GM19397 (cell line): ENCODE data around the gene PACRG.

Source experiments
- ATAC-seq: cut with Tn5 transposase; IDR thresholded peaks from one replicate; pipeline ENCODE4 v1.9.1; 2021; ENCODE audit warnings: mild to moderate bottlenecking, moderate library complexity; ENCODE audit not compliant: unreplicated experiment

The PACRG gene

DNA sequence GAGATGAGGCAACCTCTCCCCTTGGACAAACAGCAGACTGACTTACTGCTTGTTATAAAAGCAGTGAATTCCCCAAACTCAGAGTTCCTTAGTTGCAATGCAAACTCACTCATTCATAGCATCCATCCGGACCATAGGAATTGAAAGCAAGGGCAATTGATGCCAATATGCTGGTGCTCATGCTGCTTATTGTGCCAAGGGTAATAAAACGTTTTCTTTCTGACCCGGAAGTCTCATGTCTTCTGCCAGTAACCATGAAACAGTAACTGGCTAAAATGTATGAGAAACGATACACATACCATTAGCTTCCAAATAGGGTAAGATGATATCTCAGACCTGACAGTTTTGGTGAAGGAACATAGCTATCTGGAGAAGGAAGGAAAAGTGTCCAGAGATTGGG is 18.3 kb upstream of the PACRG start:
- no peak for ATAC-seq

DNA sequence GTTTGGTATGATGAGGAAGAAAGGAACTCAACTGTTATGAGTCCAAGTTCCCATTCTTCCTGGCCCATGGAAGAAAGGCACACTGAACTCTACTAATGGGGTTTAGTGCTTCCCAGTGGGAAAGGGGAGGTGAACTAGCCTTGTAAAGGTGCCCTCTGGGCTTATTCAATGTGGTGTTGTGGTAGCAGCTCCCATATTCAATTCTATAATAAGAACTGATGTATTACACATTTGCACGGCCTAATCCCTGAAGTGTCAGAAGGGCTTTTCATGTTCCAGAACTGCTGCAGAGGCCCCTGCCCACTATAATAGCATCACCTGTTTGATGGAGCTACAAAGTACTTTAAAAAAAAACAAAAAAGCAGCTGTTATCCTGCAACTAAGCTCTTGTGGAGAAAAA is 17.4 kb upstream of the PACRG start:
- ATAC-seq = no peak

DNA sequence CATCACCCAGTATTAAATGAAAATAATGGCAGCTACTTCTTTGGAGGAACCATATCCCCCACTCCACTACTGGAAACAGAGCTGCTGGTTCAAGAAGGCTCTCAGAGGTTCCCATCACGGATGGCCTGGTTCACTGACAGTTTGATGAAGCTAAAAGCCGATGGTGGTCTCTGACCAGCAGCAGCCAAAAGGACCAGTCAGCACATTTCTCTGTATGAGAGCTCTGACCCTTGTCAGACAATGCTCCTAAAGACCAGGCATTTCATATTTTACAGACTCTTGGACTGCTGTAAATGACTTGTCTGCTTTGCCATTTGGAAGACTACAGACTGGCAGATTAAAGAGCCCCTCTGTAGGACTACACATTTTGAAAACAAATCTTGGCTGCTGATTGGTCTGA is 16.8 kb upstream of the PACRG start:
- ATAC-seq = no peak

DNA sequence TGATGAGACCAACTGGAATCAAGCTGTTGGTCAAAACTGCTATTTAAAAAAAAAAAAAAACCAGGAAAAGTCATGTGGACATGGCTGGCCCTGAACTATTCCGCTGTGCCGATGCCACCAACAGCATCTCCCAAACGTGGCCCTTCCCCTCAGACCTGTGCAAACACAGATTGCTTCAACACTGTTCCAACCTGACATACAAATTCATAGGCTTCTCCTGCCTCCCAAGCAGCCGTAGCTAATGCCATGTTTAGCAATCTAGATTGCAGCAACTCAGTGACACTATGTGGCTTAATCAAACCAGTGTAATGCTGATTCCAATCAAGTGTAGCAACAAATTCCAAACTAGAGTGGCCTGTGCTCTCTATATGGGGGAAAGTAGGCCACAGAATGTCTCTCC is 16.4 kb upstream of the PACRG start:
- no peak for ATAC-seq

DNA sequence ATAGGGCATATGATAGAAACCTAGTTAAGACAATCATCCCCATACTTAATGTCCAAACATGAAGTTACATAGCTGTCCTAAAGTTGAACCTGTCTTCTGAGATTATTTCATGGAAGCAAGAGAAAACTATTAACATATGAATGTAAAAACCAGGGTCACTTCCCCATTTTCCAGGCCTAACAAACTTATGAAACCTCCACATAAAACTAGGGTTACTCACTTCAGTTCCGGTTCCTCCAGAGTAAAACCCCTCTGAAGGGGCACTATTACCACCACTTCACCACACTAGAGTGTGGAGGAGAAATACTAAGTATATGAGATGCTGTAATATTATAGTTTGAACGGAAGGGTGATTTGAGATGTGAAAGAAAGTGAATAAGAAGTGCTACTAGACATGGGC is 15.1 kb upstream of the PACRG start:
- ATAC-seq = no peak

DNA sequence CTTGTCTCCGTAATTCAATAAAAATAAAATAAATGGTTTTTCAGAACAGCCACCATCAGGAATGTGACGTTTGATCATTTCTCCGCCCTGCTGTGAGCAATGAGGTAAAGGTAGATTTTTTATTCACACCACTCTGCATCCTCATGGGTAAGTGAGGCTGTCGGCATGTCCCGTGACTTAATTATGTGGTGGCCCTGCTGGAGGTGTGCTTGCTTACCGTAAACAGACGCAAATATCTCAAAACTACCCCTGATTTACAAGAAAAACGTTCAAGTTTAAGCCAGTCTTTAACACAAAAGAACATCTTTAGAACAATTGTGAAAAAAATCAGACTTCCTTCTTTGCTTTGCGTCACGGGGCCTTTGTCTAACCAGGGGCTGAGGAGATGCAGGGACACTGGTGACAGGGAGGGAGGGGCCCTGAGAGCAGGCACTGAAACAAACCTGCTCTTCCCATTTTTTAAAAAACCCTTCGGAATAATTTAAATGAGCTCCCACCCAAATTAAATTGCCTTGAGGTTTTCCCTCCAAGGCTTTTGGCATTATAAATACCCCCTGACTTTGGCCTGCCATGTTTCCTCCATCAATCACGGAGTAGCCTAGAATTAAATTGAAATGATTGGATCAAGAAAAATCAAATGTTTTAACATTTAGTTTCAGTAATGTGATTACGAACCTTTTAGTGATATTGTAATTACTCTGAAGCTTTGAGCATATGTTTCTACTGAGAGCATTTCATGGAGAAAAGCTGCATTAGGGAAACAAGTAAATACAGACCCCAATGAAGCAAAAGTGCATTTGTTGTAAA is 13.6 kb upstream of the PACRG start:
- no peak for ATAC-seq

DNA sequence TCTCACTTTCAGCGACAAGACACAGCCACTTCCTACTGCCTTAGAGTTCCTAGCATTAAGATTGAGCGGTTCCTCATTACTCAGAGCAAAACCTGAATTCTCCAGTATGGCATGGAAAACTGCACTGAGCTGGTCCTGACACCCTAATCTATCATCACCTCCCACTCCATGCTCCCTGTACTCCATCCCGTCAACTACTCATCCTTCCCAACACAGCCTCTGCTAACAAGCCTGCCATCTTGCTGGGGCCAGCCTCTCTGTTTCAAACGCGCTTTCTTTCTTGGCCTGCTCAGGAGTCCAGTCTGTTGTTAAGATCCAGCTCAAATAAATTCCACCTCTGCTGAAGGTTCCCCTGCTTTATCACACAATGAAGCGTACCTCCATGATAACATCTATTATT is 12.2 kb upstream of the PACRG start:
- no peak for ATAC-seq

DNA sequence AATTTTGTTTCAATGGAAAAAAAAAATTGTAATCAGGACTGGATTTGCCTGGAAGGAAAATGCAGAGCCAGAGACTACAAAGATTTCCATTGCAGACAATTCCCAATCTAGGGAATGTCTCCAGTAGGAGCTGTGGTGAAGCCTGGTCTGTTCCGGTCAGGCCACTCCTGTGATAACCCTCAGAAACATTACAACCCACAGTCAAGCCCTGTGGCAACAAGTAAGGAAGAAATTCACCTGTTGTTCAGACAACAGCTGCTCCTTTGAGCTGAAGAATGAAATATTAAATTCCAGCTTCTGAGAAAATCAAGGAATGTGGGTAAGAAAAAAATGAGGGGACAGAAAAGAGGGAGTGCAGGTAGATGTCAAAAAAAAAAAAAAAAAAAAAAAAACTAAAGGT is 8.2 kb upstream of the PACRG start:
- no peak for ATAC-seq

DNA sequence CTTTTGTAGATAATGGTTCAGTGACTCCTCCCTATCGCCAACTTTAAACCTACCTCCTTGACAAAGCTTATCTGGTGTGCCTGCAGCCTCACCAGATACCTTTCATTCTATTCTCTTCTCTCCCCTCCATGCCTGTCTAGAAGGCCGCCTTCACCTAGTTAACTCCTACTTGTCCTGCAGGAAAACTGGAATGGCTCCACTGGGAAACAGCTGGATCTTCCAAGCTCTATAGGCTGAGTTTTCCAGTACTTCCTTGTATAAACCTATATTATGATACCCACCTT is 6.4 kb upstream of the PACRG start:
- no peak for ATAC-seq

DNA sequence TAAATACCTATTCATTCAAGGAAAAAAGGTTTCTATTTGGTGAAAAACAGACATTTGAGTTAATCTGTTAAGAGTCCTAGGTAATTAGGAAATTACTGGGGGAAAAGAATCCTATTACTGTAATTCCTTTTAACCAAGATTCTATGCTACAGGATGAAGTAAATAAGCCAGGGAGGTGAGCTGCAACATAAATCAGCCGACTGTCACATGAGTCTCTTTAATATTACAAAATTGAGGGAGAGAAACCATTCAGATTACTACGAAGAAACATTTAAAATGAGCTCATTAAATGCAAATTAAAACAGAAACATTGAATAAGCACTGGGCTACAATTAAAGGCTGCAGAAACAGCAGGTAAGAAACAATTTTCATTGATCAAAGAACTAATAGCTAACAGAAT is 5.5 kb upstream of the PACRG start:
- ATAC-seq = no peak

DNA sequence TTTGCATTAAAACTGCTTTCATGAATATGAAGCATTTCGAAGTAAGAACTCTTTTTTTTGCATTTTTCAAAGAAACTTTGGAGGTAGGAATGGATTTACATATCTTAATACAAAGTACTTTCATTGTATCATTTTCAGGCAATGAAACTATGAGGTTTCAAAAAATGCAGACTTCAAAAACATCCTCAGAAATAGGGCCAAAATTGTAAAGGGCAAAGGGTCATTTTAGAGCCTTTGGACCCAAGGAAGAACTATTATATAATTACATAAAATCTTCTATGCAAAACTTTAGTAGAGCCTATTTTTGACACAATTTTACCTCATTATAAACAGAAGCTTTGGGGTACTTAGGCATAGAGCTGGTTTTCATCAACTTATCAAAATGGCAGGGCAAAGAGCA is 5.1 kb upstream of the PACRG start:
- no peak for ATAC-seq

DNA sequence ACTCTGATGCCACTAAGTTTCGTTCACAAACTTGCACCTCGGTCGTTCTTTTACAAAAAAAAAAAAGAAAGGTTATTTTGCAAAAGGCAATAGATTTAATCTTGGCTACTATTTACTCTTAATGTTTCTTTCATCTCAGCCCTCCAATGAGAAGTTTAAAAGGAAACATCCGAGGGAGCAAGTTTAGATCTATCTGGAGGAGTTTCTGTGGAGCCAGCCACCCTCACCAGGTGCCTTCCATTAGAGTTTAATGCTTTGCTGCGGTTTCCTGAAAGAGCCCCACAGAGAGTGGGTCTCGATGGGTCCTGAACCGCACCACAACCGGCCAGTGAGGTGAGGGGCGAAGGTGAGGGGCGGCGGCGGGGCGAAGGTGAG is 840 bp upstream of the PACRG start:
- no peak for ATAC-seq

DNA sequence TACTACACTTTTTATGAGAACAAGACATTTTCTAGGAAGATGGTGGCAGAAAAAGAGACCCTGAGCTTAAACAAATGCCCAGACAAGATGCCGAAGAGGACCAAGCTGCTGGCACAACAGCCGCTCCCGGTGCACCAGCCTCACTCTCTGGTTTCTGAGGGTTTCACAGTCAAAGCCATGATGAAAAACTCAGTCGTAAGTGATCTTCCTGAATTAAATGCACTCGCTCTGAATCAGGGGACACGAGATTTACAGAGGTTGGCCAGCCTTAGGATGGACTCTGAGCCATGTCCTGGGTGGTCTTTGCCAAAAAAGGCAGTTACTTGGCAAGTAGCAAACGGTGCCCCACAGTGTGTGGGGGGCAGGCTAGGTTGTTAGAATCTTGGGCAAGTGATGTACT is 423 bp downstream of the PACRG start:
- ATAC-seq = no peak

DNA sequence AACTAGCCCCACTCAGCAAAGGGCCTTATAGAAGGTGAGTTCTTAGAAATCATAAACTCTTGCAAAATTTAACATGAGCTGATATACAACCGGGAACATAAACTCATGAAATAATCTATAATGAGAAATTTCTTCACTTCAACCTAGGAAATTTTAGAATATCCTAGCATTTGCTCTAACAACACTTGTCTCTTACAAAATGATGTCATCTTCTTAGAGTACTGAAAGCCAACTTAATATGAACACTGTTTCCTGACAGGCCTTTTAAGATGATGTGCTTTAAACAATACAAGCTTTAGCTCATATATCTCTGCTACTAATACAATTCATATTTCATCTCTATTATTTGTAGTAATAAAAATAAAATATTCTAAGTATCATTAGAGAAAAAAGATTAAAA is 932 bp downstream of the PACRG start:
- ATAC-seq = no peak

DNA sequence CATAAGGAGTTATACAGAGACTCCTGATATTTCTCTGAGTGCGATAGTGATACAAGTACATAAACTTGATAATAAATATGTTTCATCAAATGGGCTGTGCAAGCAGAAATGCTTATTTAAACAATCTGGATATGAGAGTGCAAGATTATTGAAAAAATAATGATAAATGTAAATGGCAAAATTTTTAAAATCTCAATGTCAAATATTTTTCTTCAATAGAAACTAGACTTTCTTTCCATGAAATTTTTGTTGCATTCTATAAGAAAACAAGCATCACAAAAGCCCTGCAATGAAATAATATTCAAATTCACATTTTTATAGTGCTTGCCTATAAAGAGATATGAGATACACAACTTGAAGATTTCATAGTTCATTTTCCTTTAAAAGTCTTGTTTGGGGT is 2.7 kb downstream of the PACRG start:
- no peak for ATAC-seq

DNA sequence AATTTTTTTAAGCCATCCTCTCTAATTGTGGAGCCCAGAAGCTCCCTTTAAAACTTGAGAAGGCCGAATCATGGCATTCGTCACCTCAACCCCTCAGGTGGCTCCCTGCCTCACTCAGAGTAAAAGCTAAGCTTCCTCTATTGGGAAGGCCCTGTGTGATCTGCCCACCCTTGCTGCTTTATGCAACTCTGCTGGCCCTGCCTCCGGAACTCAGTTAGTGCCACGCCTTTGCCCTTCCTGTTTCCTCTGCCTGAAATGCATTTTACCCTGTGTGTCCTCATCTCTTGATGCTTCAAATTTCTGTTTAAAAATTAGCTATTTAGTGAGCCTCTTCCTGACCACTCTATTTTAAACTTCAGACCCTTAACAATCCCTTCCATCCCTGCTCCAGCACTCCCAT is 5.7 kb downstream of the PACRG start:
- ATAC-seq = no peak

DNA sequence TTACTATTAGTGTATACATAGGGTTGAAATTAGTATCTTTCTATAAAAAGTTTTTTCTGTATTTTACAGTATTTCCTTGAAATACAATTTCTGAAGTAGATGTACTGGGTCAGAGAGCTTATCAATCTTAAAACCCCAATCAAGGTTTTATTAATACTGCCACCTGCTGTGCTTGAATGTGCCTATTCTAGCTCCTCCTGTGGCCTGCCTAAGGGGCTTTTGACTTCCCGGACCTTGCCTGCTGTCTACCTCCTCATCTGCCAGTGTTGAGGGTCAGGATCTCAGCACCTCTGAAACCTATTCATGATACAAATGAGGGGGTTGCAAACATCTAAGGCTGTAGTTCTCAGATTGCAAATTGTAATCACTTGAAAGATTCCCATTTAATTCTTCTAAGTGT is 9.2 kb downstream of the PACRG start:
- no peak for ATAC-seq

DNA sequence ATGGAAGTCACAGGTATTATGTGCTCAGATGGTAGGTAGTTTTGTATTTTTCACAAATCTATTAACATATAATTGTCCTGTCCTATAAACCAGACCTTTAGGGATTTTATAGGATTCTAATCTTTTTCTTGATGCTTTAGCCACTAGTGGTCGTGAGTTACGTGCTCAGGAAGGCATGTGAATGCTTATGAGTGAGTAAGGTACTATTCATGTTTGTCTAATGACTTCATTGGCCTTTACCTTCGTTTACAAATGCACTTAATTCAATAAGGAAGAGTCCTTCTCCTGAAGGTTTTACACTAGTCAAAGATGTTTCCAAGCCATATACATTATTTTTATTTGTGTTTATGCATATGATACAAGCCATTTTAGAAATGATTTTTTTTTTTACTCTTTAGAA is 23.0 kb downstream of the PACRG start:
- ATAC-seq = no peak

DNA sequence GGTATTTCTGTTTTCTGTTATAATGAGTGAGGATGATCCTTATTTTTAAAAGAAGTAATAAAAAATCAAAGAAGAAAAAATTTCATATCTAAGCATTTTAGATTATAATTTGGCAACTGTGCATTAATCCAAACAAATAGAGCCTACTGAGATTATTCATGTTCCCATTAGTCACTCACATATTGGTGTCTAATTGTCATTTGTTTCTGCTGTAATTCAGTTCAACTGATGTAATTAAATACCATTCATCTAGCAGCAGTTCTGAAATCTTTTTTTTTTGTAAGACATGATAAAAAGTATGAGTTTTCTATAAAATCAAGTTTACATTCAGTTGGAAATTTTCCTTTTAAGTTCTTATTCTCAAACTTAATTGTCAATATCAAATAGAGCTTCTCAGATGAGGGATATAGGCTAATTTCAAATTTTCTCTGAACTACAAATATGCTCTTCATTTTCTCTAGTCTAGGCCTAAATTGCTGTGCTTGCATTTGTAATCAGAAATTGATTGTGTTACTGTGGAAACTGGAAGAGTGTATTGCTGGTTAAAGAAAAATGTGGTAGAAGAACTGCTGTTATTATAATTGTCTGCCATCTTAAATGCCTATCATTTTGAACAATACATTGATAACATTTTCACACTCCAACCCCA is 23.6 kb downstream of the PACRG start:
- no peak for ATAC-seq

DNA sequence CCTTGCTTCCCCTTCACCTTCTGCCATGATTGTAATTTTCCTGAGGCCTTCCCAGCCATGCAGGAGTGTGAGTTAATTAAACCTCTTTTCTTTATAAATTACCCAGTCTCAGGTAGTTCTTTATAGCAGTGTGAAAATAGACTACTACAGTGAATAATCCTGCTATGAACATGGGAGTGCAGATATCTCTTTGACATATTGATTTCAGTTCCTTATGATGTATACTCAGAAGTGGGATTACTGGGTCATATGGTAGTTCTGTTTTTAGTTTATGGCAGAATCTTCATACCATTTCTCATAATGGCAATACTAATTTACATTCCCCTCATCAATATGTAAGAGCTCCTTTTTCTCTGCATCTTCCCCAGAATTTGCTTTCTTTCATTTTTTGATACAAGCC is 26.0 kb downstream of the PACRG start:
- ATAC-seq = no peak

DNA sequence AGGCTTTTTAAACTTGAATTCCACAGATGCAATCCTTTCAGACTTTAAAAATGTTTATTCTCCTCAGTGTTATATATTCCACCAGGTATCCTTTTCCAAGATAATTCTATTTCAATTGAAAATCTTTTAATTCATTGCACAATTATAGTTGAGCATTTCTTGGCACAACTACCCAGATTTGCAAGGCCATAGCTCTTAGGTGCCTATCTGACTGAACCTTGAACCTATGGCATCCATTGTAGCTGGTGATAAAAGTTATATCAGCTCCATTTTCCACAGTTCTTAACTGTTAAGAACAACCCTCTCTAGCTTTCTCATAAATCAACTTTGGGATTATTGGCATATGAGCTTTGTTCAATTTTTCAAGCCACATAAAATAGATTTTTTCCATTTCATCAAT is 42.4 kb downstream of the PACRG start:
- ATAC-seq = no peak

DNA sequence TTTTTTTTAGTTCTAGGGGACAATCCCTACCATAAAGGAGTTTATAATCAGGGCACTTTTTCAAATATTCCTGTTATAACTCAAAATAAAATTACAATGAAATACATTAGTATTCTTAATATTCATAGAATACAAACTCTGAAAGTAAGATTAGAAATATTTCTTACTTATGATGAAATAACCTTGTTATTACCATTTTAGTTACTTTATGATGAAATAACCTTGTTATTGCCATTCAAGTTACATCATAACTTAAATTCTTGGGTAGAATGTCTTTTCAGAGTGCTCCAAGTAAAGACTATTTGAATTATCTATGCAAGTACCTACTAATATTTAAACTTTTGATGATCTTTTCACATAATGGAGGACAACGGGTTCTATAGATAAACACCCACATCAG is 43.2 kb downstream of the PACRG start:
- no peak for ATAC-seq

DNA sequence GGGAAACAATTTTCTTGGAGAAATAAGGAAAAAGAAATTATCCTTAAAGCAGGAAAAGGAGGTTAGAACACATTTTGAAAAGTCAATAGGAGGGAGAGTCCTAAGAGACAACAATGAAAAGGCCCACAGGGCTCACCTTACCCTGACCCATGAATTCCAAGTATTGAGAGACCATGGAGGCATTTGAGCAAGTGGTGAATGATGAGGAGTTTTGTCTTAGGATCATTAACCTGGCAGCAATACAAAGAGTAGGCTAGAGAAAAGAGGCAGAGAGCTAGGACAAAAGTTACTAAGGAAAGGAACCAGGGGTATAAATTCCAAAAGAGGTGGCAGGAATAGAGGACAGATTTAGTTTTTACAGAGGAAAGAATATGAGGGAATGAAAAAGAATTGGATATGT is 44.7 kb downstream of the PACRG start:
- ATAC-seq = no peak
